Upper lobe of left lung (tissue), 6 donors: ENCODE results near the gene TLE2. TPM values are rescaled to one million over a fixed set of nuclear protein-coding genes. Genes with fewer than 3 reads are reported as not detected.

Experiments
- ATAC-seq, 2 donors: fragments of 200-7000 bp; cut with Tn5 transposase; one replicate each; pipeline ENCODE4 v1.9.1; 2022; ENCODE audit warnings: mild to moderate bottlenecking in 2 of 2, moderate library complexity in 2 of 2; ENCODE audit not compliant: low FRiP score in 2 of 2
- DNase-seq, 2 donors: peaks; one replicate each; pipeline ENCODE4 v3.0.0-alpha.2; 2019 to 2020
- H3K27ac ChIP-seq, 4 donors: fragments of 200-600 bp; sonication (generic); one replicate each; pipeline ENCODE4 v1.5.1; 2016 to 2019
- H3K27me3 ChIP-seq, 4 donors: fragments of 200-600 bp; sonication (generic); one replicate each; pipeline ENCODE4 v1.5.1; 2017 to 2019
- H3K36me3 ChIP-seq, 4 donors: fragments of 200-600 bp; sonication (generic); one replicate each; pipeline ENCODE4 v1.5.1; 2016 to 2019
- H3K4me1 ChIP-seq, 4 donors: fragments of 200-600 bp; sonication (generic); one replicate each; pipeline ENCODE4 v1.5.1; 2018 to 2019
- H3K4me3 ChIP-seq, 4 donors: fragments of 200-600 bp; sonication (generic); one replicate each; pipeline ENCODE4 v1.5.1; 2017 to 2019; ENCODE audit warnings: mild to moderate bottlenecking in 2 of 4, moderate library complexity in 1 of 4
- H3K9me3 ChIP-seq, 4 donors: fragments of 200-600 bp; sonication (generic); one replicate each; pipeline ENCODE4 v1.5.1; 2018 to 2019
- CTCF ChIP-seq, 6 experiments: fragments of 450-650 bp in 4 of 6; fragments of 200-600 bp in 2 of 6; sonication (generic) in 2 of 6; IDR thresholded peaks; one replicate each; pipeline ENCODE4 v1.5.1; 2016 to 2019; ENCODE audit warnings: antibody characterized with exemption in 6 of 6
- EP300 ChIP-seq, 4 donors: sonication (generic); formaldehyde crosslinking; IDR thresholded peaks; one replicate each; pipeline ENCODE4 v1.5.1; 2017; ENCODE audit warnings: antibody characterized with exemption in 4 of 4, control low read depth in 2 of 4
- POLR2A ChIP-seq, 4 donors: fragments of 450-650 bp; IDR thresholded peaks; one replicate each; pipeline ENCODE4 v1.5.1; 2016 to 2017; ENCODE audit warnings: antibody characterized with exemption in 4 of 4, mild to moderate bottlenecking in 2 of 4
- POLR2AphosphoS5 ChIP-seq, 2 donors: sonication (generic); formaldehyde crosslinking; IDR thresholded peaks; one replicate each; pipeline ENCODE4 v1.5.1; 2017; ENCODE audit warnings: antibody characterized with exemption in 2 of 2
- WGBS, 2 donors: methylation state at CpG; one replicate each; pipeline ENCODE4 v1.1.5; 2017 to 2018; 5-methylcytosine and 5-hydroxymethylcytosine counted together
- total RNA-seq, 6 donors: library from RNA; depleted of rRNA in 4 of 6; stranded (reverse); fragments of >200 nt in 4 of 6; gene quantifications; one replicate each; pipeline versions ENCODE4 v1.1.0 to v1.2.1, GENCODE V29; 2016 to 2021
- donor health status: DM: no; HTN: no; CAD: no; lungs with moderate emphysema.
- donor health status: DM: no; HTN: yes; CAD: no; lungs with severe emphysema.

The TLE2 gene
- 100 to 1,000 TPM in 1 of 6 donors, 10 to 100 TPM in 5; 35.0 to 115 (median 56.0) TPM for total RNA-seq

GRCh38 chr19:3029065-3029923 lies at the start of gene TLE2:
Gene TLE2 (minus strand): TSS chr19:3029280. CDS start chr19:3028904, 376 bp downstream.
- Histone ChIP-seq H3K4me1 (peaks cover 14 to 27% (median 21%) of the 10 kb centered on the region in 4 donors), H3K4me3 (peak within 1 kb of the TSS; percentile 69 to 75 (median 72)), H3K36me3 (peaks cover 0 to 4% (median 0%) of the 10 kb centered on the region in 4 donors), H3K27me3 (no peaks in the 10 kb centered on the region), H3K27ac (peak within 1 kb of the TSS; percentile 64 to 87 (median 76)), H3K9me3 (no peaks in the 10 kb centered on the region)
- ATAC-seq (peak in 1 of 2 donors; percentile 53), DNase-seq (peak in 1 of 2 donors; percentile 82)
- 13% methylated on average over 16 of the region's 85 CpGs; no CpG with 5 or more reads in 1 of the 2 donors for WGBS, 2 donors
- no peak for TF ChIP-seq POLR2AphosphoS5 (IDR thresholded peaks at IDR 0.05)
- TF ChIP-seq EP300 (IDR thresholded peaks at IDR 0.05), result no peak
- TF ChIP-seq POLR2A (IDR thresholded peaks at IDR 0.05), result no peak
- no peak for TF ChIP-seq CTCF (IDR thresholded peaks at IDR 0.05)

- no peaks in the 10 kb centered on the region for H3K27me3 ChIP-seq
- TF ChIP-seq EP300 (IDR thresholded peaks at IDR 0.05), result no peak
- no peak for TF ChIP-seq POLR2A (IDR thresholded peaks at IDR 0.05)
- TF ChIP-seq POLR2AphosphoS5 (IDR thresholded peaks at IDR 0.05), result no peak
- peak; percentile 96 to 98 (median 97) for TF ChIP-seq CTCF (IDR thresholded peaks at IDR 0.05)
- no peaks in the 10 kb centered on the region for H3K9me3 ChIP-seq
- 15 to 23% methylated on average over 22 to 27 of the region's 41 CpGs for WGBS, 2 donors
- peaks cover 4 to 17% (median 10%) of the 10 kb centered on the region in 4 donors for H3K4me1 ChIP-seq
- DNase-seq (peak; percentile 59 to 94), ATAC-seq (peak; percentile 84 to 86)
- no peaks in the 10 kb centered on the region for H3K36me3 ChIP-seq
- H3K4me3 ChIP-seq, result no peak overlapping the region
- H3K27ac ChIP-seq, result no peak overlapping the region
Observed at GRCh38 chr19:3075605-3076431, 46.7 kb upstream of the TLE2 start.

DNA sequence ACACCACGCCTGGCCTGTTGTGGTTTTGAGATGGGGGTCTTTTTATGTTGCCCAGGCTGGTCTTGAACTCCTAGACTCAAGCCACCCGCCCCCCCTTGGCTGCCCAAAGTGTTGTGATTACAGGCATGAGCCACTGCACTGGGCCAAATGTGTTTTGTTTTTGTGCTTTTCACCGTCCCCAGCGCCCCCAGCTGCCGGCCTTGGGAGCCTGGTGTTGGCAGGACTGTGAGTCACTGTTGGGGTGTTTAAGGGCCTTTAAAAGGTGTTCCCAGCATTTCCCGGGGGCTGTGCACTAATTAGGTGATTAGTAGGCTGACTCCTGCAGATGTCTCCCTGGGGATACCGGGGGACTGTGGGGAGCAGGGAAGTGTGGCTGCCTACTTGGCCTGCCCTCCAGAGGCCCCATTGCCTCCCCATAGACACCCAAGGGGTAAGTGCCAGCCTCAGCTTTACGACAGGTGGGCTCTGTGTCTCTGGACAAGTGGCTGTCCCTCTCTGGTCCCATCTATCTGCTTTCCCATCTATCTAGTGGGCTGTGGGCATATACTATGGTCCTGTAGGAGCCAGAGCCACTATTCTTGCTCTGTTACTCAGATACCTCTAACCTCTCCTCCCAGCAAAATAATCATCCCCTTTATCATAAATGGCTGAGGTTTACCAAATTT lies 45.0 kb upstream of the TLE2 start:
- peaks cover 4 to 11% (median 7%) of the 10 kb centered on the region in 4 donors for H3K4me1 ChIP-seq
- H3K27ac ChIP-seq, result peak overlapping the region in 2 of 4 donors; percentile 11
- DNase-seq, result no peak
- H3K4me3 ChIP-seq, result no peak overlapping the region
- ATAC-seq, result no peak
- H3K36me3 ChIP-seq, result no peaks in the 10 kb centered on the region
- TF ChIP-seq EP300 (IDR thresholded peaks at IDR 0.05), result no peak
- TF ChIP-seq CTCF (IDR thresholded peaks at IDR 0.05), result peak in 1 of 6 experiments; percentile 13
- no peaks in the 10 kb centered on the region for H3K27me3 ChIP-seq
- H3K9me3 ChIP-seq, result no peaks in the 10 kb centered on the region
- WGBS, 2 donors, result 62 to 64% methylated on average over 4 to 8 of the region's 8 CpGs

DNA sequence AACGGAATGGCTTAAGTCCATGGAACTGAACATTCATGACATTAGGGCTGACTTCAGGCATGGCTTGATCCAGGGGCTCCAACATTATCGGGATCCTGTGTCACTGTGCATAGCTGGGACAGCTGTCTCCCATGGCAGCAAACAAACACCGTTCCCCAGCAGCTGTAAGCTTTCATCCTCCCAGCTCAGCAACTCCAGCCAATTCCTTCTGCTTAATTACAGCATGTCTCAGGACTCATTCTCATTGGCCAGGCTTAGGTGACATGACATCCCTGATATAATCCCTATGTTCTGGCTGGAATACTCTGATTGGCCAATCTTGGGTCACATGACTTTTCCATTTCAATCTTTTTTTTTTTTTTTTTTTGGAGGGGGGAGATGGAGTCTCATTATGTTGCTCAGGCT lies 44.1 kb upstream of the TLE2 start:
- peak; percentile 41 to 52 for ATAC-seq
- peaks cover 4 to 11% (median 7%) of the 10 kb centered on the region in 4 donors for H3K4me1 ChIP-seq
- TF ChIP-seq POLR2AphosphoS5 (IDR thresholded peaks at IDR 0.05), result peak in 1 of 2 donors; percentile 69
- no peak for TF ChIP-seq POLR2A (IDR thresholded peaks at IDR 0.05)
- TF ChIP-seq EP300 (IDR thresholded peaks at IDR 0.05), result no peak
- H3K4me3 ChIP-seq, result no peak overlapping the region
- WGBS, 2 donors, result 36 to 55% methylated on average over 3 of the region's 3 CpGs
- DNase-seq, result no peak
- no peaks in the 10 kb centered on the region for H3K9me3 ChIP-seq
- H3K27me3 ChIP-seq, result no peaks in the 10 kb centered on the region
- no peaks in the 10 kb centered on the region for H3K36me3 ChIP-seq
- peak overlapping the region in 1 of 4 donors; percentile 22 for H3K27ac ChIP-seq
